ENCODE data around the gene DIP2A. TPM values are rescaled to one million over a fixed set of nuclear protein-coding genes. Genes with fewer than 3 reads are reported as not detected.

DIP2A gene
- polyA plus RNA-seq, 3 donors, result 4.6 to 55.4 (median 6.1) TPM

GRCh38 chr21:46436621-46437020 lies 22.1 kb upstream of the DIP2A start:
- H3K9ac ChIP-seq (ENCODE audit: insufficient read depth, low read length, poor library complexity, severe bottlenecking), result no peak overlapping the region
- H3K36me3 Mint-ChIP-seq, result peaks cover 60 to 82% of the 10 kb centered on the region in 2 donors
- no peaks in the 10 kb centered on the region for H3K27me3 ChIP-seq (ENCODE audit: control insufficient read depth in 2 of 2, insufficient read depth in 2 of 2, low read length in 2 of 2)
- peak overlapping the region in 2 of 7 donors; percentile 35 to 50 for H3K27ac Mint-ChIP-seq
- H4K20me1 ChIP-seq (ENCODE audit: insufficient read depth, low read length), result no peaks in the 10 kb centered on the region
- WGBS (ENCODE audit: insufficient coverage), result 45% methylated on average over 13 of the region's 15 CpGs
- H3K27me3 Mint-ChIP-seq (ENCODE audit: low read depth in 3 of 3), result no peaks in the 10 kb centered on the region
- no peak overlapping the region for H3K4me3 Mint-ChIP-seq
- no peak overlapping the region for H2AFZ ChIP-seq (ENCODE audit: insufficient read depth, low read depth, low read length, poor library complexity, severe bottlenecking)
- H3K36me3 ChIP-seq (replicated peaks in 1 of 2; ENCODE audit: control insufficient read depth in 1 of 2, insufficient read depth in 2 of 2, low read length in 2 of 2), result peaks cover 42 to 76% of the 10 kb centered on the region in 2 donors
- H3K4me1 Mint-ChIP-seq, result peaks cover 19% of the 10 kb centered on the region
- H3K79me2 ChIP-seq (ENCODE audit: insufficient read depth, low read length), result peaks cover 5% of the 10 kb centered on the region
- intact Hi-C loops (cut with micrococcal nuclease), result no loop called here
- no peak for DNase-seq
- TF ChIP-seq CTCF (IDR thresholded peaks at IDR 0.05), result no peak
- no peaks in the 10 kb centered on the region for H3K9me3 ChIP-seq (replicated peaks in 1 of 2; ENCODE audit: control insufficient read depth in 1 of 2, insufficient read depth in 1 of 2, low read length in 2 of 2)
- H3K27ac ChIP-seq (ENCODE audit: low read depth in 1 of 2, low read length in 2 of 2), result peak overlapping the region in 1 of 2 donors; percentile 22
- H3K4me1 ChIP-seq (ENCODE audit: control insufficient read depth in 1 of 2, insufficient read depth in 2 of 2, low read length in 2 of 2), result peaks cover 23 to 26% of the 10 kb centered on the region in 2 donors
- peak overlapping the region; percentile 16 for H3K4me2 ChIP-seq (replicated peaks; ENCODE audit: extremely low read depth, low read length, poor library complexity, severe bottlenecking)
- H3K9me3 Mint-ChIP-seq, result peaks cover 0 to 3% (median 0%) of the 10 kb centered on the region in 7 donors
- H3K4me3 ChIP-seq (replicated peaks in 1 of 3; ENCODE audit: low read depth in 2 of 3, low read length in 3 of 3), result no peak overlapping the region

- Mint-ChIP-seq H3K27ac (peak overlapping the region in 5 of 7 donors; percentile 10 to 78 (median 68)), H3K4me1 (peaks cover 15% of the 10 kb centered on the region), H3K36me3 (peaks cover 58 to 85% of the 10 kb centered on the region in 2 donors), H3K4me3 (no peak overlapping the region), H3K27me3 (ENCODE audit: low read depth in 3 of 3) (no peaks in the 10 kb centered on the region), H3K9me3 (peaks cover 0 to 3% (median 0%) of the 10 kb centered on the region in 7 donors)
- intact Hi-C loops (cut with micrococcal nuclease), result no loop called here
- peaks cover 5% of the 10 kb centered on the region for H3K79me2 ChIP-seq (ENCODE audit: insufficient read depth, low read length)
- H3K27me3 ChIP-seq (ENCODE audit: control insufficient read depth in 2 of 2, insufficient read depth in 2 of 2, low read length in 2 of 2), result no peaks in the 10 kb centered on the region
- no peak for TF ChIP-seq CTCF (IDR thresholded peaks at IDR 0.05)
- H3K4me3 ChIP-seq (replicated peaks in 1 of 3; ENCODE audit: low read depth in 2 of 3, low read length in 3 of 3), result no peak overlapping the region
- no peak overlapping the region for H3K9ac ChIP-seq (ENCODE audit: insufficient read depth, low read length, poor library complexity, severe bottlenecking)
- WGBS (ENCODE audit: insufficient coverage), result 52% methylated on average over 10 of the region's 13 CpGs
- no peak overlapping the region for H2AFZ ChIP-seq (ENCODE audit: insufficient read depth, low read depth, low read length, poor library complexity, severe bottlenecking)
- peaks cover 18 to 22% of the 10 kb centered on the region in 2 donors for H3K4me1 ChIP-seq (ENCODE audit: control insufficient read depth in 1 of 2, insufficient read depth in 2 of 2, low read length in 2 of 2)
- H3K4me2 ChIP-seq (replicated peaks; ENCODE audit: extremely low read depth, low read length, poor library complexity, severe bottlenecking), result peak overlapping the region; percentile 16
- H3K27ac ChIP-seq (ENCODE audit: low read depth in 1 of 2, low read length in 2 of 2), result peak overlapping the region in 1 of 2 donors; percentile 22
- no peak for DNase-seq
- H4K20me1 ChIP-seq (ENCODE audit: insufficient read depth, low read length), result no peaks in the 10 kb centered on the region
- peaks cover 47 to 81% of the 10 kb centered on the region in 2 donors for H3K36me3 ChIP-seq (replicated peaks in 1 of 2; ENCODE audit: control insufficient read depth in 1 of 2, insufficient read depth in 2 of 2, low read length in 2 of 2)
- H3K9me3 ChIP-seq (replicated peaks in 1 of 2; ENCODE audit: control insufficient read depth in 1 of 2, insufficient read depth in 1 of 2, low read length in 2 of 2), result no peaks in the 10 kb centered on the region
These were observed 21.6 kb upstream of the DIP2A start for GRCh38 chr21:46437096-46437498.
